CD4-positive, alpha-beta T cell treated with Interferon gamma for 1 hour (primary cell): ENCODE data around the gene L3MBTL2.
"Not testable (repeated sequence)": the region's sequence is repeated elsewhere in the genome, so short reads cannot be mapped to it uniquely, and the experiment has no call there.

Experiments
- DNase-seq: peaks from one replicate; pipeline ENCODE4 v3.0.0-alpha.2; 2020

L3MBTL2 gene

DNA sequence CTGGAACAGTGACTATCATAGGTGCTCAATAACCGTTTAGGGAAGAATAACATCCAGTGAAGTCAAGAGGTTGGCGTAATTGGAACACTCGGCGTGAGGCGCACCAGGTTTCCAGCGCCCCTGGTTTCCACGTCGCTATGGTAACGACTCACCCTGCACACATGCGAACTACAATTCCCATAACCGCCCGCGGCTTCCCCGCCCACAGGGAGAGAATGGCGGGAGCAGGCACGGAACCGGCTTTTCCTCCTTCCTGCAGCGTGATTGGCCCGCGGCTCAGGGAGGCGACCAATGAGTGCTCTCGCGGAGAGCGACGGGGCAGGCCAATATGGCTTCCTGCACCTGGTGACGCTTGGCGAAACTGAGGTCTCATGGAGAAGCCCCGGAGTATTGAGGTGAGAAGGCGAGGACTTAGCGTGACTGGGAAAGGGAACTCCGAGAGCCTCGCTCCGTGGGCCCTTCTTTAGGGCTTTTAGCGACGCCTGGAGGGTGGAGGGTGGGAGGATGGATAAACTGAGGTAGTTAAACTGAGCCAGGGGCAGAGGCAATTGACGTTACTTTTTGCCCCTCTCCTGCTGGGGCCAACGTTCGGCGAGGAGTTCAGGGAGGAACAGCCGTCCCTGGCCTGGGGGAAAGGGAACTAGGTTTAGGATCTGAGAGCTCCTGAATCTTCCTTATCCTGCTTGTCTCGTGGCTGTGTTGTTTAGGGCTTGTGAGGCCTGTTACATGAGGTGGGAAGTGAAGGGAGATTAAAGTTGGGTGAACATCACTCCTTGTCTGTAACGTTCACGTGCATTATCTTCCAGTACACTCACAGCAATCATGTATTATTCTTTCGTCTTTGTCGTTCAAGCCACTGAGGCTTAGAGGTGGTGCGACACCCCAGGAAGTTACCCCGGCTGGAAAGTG lies at the start of gene L3MBTL2:
L3MBTL2 (plus strand) TSS at position 321 of the 909 bp plus-strand sequence; CDS start at position 372, 51 bp downstream.
- peak; percentile 97 for DNase-seq

DNA sequence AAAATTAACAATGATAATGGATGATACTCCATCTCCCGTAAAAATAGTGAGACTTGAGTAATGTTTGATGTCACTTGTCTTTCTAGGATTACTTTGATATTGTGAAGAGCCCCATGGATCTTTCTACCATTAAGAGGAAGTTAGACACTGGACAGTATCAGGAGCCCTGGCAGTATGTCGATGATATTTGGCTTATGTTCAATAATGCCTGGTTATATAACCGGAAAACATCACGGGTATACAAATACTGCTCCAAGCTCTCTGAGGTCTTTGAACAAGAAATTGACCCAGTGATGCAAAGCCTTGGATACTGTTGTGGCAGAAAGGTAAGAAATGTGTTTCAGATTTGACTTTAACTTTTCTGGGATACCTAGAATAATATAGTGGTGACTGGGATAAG lies 48.0 kb upstream of the L3MBTL2 start:
- no peak for DNase-seq

DNA sequence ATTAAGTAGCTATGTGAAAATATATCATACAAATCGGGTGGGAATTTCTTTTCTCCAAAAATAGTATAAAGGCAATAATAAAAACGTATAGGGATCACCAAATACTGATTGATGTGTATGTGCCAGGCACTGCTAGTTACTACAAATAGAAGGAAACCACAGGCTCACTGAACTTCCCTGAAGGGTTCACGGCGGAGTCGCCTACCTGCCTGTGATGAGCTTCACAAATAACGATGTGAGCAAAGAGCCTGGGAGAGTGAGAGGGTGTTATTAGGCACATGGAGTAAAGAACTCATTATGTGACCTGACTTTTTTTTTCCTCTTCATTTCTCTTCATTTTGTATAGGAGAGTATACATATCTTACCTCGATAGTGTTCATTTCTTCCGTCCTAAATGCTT lies 36.0 kb upstream of the L3MBTL2 start:
- no peak for DNase-seq

DNA sequence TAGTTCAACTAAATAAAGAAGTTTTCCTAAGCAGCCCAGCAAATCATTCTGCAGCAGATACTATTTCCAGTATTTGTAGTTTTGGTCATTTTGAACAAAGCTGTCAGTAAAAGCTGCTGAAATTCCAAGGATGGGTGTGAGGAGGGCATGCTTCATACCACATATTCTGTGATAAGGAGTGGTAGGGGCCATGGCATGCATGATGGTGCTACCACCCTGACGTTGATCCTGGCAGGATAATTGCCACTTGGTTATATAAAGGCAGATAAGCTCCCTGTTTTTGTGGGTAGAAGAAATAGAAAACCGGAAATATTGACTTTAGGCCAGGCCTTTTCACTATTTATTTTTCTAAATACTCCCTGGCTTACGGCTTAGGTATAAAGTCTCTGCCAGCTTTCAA lies 33.1 kb upstream of the L3MBTL2 start:
- no peak for DNase-seq

DNA sequence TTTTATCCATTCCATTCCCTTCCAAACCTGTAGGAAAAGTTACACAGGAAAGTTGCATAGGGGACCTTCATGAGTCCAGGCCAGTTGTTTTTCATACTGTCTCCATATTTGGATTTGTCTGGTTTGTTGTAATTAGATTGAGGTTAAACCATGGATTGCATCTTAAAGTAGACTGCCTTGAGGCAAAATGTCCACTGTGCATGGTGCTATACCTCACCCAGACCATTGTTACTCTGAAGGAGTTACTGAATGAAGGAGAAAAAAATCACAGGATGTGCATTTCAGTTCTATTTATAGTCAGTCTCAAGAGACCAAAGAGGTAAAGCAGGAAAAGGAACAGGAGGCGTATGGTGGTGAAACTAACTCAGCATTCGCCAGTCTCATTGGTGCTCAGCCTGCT lies 29.6 kb upstream of the L3MBTL2 start:
- no peak for DNase-seq

DNA sequence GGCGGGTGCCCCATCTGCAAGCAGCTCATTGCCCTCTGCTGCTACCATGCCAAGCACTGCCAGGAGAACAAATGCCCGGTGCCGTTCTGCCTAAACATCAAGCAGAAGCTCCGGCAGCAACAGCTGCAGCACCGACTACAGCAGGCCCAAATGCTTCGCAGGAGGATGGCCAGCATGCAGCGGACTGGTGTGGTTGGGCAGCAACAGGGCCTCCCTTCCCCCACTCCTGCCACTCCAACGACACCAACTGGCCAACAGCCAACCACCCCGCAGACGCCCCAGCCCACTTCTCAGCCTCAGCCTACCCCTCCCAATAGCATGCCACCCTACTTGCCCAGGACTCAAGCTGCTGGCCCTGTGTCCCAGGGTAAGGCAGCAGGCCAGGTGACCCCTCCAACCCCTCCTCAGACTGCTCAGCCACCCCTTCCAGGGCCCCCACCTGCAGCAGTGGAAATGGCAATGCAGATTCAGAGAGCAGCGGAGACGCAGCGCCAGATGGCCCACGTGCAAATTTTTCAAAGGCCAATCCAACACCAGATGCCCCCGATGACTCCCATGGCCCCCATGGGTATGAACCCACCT lies 28.0 kb upstream of the L3MBTL2 start:
- no peak for DNase-seq

DNA sequence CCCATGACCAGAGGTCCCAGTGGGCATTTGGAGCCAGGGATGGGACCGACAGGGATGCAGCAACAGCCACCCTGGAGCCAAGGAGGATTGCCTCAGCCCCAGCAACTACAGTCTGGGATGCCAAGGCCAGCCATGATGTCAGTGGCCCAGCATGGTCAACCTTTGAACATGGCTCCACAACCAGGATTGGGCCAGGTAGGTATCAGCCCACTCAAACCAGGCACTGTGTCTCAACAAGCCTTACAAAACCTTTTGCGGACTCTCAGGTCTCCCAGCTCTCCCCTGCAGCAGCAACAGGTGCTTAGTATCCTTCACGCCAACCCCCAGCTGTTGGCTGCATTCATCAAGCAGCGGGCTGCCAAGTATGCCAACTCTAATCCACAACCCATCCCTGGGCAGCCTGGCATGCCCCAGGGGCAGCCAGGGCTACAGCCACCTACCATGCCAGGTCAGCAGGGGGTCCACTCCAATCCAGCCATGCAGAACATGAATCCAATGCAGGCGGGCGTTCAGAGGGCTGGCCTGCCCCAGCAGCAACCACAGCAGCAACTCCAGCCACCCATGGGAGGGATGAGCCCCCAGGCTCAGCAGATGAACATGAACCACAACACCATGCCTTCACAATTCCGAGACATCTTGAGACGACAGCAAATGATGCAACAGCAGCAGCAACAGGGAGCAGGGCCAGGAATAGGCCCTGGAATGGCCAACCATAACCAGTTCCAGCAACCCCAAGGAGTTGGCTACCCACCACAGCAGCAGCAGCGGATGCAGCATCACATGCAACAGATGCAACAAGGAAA lies 27.3 kb upstream of the L3MBTL2 start:
- DNase-seq, result no peak

DNA sequence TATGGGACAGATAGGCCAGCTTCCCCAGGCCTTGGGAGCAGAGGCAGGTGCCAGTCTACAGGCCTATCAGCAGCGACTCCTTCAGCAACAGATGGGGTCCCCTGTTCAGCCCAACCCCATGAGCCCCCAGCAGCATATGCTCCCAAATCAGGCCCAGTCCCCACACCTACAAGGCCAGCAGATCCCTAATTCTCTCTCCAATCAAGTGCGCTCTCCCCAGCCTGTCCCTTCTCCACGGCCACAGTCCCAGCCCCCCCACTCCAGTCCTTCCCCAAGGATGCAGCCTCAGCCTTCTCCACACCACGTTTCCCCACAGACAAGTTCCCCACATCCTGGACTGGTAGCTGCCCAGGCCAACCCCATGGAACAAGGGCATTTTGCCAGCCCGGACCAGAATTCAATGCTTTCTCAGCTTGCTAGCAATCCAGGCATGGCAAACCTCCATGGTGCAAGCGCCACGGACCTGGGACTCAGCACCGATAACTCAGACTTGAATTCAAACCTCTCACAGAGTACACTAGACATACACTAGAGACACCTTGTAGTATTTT lies 26.6 kb upstream of the L3MBTL2 start:
- DNase-seq, result no peak

DNA sequence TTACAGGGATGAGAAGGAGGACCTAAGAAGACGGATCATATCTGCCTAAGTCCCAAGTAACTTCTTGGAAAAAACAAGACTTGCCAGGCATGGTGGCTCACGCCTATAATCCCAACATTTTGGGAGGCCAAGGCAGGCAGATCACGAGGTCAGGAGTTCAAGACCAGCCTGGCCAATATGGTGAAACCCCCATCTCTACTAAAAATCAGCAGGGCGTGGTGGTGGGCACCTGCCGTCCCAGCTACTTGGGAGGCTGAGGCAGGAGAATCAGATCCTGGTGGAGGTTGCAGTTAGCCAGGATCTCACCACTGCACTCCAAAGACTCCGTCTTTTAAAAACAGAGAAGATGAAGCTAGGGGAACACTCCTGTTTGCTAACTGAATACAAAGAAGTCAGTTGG lies 24.8 kb upstream of the L3MBTL2 start:
- not testable (repeated sequence) for DNase-seq

DNA sequence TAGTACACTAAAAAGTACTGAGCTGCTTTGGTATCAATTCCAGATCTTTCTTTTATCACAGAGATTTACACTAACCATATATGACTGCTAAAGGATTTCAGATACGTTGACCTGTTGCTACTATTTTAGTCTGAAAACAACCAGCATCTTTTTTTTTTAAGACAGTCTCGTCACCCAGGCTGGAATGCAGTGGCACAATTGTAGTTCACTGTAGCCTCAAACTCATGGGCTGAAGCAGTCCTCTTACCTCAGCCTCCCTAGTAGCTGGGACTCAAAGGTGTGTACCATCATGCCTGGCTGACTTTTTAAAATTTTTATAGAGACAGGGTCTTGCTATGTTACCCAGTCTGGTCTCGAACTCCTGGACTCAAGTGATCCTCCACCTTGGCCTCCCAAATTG lies 24.2 kb upstream of the L3MBTL2 start:
- no peak for DNase-seq

DNA sequence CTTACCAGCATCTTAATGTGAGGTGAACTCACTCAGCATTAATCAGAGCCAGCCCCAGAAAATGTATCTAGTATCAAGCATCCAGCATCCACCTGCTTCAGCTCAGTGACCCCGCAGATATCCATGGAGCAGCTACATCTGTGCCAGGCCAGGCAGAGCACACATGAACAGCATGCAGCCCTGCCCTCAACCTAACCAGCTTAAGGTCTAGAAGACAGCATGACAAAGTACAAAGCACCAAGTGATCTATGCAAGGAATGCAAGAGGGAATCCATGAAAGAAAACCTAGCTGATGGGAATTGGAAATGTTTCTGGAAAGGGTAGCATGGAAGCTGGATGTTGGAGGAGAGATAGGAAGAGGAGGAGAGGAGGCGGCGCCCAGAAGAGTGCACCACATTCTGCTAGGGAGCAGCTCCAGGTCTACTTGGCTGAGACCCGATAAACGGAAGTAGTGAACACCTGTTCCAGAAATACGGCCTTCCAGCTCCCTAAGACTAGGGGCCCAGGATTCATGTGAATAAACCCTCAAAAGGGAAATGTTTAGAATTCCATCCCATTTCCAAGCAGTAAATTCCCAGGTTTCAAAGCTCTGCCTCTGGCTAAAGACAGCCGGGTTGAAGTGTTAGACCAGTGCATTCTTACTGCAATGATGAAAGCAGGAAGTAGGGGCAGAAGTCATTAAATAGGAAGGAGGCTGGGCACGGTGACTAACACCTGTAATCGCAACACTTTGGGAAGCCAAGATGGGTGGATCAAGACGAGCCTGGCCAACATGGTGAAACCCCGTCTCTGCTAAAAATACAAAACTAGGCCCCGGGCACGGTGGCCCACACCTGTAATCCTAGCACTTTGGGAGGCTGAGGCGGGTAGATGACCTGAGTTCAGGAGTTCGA lies 23.5 kb upstream of the L3MBTL2 start:
- peak; percentile 29 for DNase-seq

DNA sequence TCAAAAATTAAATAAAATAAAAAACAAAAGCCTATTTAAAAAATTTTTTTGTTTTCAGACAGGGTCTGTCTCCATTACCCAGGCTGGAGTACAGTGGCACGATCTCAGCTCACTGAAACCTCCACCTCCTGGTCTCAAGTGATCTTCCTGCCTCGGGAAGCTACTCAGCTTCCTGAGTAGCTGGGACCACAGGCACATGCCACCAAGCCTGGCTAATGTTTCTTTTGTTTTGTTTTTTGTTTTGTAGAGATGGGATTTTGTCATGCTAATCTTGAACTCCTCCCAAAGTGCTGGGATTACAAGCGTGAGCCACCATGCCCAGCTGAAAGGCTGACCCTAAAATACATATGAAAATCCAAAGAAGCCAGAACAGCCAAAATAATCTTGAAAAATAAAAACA lies 20.4 kb upstream of the L3MBTL2 start:
- no peak for DNase-seq

DNA sequence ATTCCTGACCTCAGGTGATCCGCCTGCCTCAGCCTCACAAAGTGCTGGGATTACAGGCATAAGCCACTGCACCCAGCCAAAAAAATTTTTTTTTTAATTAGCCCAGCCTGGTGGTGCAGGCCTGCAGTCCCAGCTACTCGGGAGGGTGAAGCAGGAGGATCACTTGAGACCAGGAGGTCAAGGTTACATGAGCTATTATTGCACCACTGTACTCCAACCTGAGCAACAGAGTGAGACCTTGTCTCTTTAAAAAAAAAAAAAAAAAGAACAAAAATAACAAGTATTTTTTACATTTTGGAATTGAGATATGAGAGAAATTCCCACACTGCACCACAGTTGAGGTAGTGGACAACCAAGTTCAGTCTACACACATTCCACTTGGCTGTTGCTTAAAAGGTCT lies 13.6 kb upstream of the L3MBTL2 start:
- no peak for DNase-seq

DNA sequence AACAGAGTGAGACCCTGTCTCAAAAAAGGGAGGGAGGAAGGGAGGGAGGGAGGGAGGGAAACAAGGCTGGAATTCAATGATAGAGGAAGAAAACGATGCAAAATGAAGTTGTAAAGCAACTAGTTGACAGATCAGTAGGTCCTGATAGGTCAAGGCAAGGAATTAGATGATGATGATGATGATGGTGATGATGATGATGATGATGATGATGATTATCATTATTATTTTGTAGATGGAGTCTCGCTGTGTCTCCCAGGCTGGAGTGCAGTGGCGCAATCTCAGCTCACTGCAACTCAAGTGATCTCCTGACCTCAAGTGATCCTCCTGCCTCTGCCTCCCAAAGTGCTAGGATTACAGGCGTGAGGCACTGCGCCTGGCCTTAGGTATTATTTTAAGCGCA lies 11.3 kb upstream of the L3MBTL2 start:
- no peak for DNase-seq

DNA sequence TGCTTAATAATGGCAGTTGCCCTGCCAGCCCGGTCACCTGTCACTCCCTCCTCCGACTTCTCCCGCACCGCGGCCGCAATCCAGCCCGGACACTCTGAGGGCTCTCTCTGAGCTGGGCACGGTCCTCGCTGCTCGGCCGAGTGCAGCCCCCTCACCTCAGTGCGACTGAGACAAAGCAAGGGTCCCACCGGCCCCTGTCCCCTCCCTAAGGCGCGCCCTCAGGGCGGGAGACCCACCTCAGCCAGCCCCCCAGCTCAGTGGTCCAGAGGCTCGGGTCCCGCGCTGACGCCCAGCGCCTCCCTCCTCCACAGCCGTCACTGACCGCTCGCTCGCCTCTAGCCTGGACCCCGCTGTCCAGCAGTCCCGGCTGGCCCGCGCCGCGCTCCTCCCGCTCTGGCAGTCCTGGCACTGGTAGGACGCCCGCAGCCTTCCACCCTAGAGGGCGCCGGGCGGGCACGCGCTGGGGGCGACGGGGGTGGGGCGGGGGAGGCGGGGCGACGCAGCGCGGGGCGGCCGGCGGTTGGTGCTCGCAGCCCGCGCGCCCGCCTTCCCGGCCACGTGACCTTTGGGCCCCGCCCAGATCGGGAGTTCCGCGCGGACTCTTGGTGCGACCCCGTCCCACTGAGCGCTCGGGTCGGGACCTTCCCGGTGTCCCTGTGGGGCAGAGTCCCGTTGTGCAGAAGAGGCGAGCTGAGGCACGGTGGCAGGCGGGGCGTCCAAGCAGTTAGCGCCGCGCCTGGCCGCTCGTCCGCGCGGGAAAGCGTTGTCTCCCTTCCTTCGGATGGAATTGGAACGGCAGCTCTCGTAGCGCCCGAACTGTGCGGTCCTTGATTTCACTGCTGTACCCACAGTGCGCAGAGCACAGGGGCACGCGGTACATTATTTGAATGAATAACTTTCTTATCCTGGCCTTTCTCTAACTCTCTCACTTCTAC lies 7.8 kb upstream of the L3MBTL2 start:
- peak; percentile 74 for DNase-seq

DNA sequence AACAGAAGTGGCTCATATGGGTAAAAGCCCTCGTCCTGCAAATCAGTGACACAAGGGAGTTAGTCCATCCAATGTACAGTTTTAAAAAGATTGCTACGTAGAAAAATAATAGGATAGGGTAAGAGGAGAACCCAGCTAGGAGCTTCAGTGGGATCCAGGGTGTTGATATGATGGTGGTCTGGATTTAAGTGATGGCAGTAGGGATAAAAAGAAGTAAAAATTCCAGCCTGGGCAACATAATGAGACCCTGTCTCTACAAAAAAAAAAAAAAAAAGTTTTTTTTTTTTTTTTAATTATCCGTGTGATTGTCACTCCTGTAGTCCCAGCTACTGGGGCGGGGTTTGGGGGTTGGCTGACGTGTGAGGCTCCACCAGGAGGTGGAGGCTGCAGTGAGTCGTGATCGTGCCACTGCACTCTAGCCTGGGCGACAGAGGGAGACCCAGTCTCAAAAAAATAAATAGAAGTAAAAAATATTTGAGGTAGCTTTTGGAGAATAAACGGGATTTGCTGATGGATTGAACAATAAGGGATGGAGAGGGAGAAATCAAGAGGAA lies 7.0 kb upstream of the L3MBTL2 start:
- DNase-seq, result peak; percentile 32

DNA sequence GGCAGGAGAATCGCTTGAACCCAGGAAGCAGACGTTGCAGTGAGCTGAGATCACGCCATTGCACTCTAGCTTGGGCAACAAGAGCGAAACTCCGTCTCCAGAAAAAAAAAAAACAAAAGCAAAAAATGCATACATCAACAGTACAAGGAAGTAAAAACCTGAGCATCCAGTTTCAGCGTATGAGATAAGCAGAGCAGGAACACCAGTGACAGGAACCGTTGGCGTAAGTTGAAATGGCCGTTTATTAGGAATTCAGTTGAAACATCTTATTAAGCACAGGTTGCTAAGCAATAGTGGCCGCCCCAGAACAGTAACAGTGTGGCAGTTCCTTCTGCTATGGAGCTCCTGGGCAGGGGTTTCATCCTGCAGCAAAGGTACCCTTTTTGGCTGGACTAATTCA lies 4.0 kb upstream of the L3MBTL2 start:
- DNase-seq, result no peak

DNA sequence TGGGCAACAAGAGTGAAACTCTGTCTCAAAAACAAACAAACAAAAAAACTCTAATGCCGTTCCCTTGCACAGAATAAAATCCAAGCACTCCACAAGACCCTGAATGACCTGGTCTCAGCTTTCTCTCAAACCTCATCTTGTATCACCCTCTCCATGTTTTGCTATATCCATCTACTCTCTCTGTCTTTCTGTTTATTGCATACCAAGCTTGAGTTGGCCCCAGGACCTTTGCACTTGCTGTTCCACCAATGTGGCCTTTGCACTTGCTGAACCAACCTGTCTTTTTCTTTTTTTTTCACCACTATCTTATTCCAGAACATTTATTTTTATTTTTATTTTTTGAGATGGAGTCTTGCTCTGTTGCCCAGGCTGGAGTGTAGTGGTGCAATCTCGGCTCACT lies 2.0 kb upstream of the L3MBTL2 start:
- no peak for DNase-seq

DNA sequence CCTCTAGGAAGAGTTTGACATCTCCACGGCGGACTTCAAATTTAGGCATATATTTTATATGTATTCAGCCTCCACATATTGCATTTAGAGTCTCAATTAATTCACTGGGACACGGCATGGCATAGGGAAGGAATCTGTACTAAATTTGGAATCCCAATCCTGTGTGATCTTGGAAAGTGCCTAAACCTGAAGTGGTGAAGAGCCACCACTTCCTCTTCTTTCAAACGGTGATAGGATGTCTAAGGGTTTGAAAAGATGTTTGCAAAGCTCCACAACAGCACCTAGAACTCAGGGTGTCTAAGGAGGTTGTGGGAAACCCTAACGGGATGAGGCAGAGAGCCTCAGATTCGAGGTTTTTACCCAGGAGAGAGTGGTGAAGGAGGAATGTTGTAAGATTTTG lies 1.0 kb upstream of the L3MBTL2 start:
- no peak for DNase-seq

DNA sequence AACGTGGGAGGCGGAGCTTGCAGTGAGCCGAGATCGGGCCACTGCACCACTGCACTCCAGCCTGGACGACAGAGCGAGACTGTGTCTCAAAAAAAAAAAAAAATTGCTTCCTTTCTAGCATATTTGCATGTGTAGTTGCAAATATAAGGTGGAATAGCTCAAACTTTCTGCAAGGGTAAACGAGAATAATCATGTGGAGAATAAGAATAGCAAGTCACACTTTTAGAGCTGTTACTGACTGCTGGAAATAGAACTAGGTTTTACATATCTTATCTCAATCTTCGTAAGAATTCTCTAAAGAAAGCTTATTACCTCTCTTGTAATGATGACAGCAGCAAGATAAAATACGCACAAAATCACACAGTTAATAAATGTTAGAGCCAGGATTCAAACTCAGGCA lies 1.6 kb downstream of the L3MBTL2 start:
- no peak for DNase-seq

DNA sequence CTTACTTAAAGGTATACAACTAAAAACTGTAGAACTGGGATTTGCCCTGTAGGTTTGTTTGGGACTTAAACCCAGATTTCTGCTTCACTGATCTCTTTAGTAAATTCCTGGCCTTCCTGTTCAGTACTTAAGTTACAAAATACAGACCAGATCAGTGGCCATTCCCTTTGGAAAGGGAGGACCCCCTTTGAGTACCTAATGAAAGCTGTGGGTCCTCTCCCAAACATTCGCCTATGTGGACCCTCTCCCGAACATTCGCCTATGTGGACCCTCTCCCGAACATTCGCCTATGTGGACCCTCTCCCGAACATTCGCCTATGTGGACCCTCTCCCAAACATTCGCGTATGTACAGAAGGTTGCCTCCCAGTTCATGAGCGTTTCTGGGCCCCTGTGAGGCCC lies 10.3 kb downstream of the L3MBTL2 start:
- DNase-seq, result no peak
